SJSA1 (cell line): ENCODE results near the gene LAMA4. TPM values are rescaled to one million over a fixed set of nuclear protein-coding genes. Genes with fewer than 3 reads are reported as not detected.
A peak's percentile ranks its signal among the peaks of the same experiment; 100 is the strongest.
"Not testable (repeated sequence)": the region's sequence is repeated elsewhere in the genome, so short reads cannot be mapped to it uniquely, and the experiment has no call there.

Experiments used
- DNase-seq, 2 experiments: peaks; one replicate each; pipeline ENCODE4 v3.0.0-alpha.2; 2015 to 2020; ENCODE audit warnings: low spot score in 2 of 2, low read depth in 1 of 2
- H3K27ac ChIP-seq: fragments of 250-450 bp; sonication (Bioruptor Pico); 2 replicates; pipeline ENCODE4 v1.5.1; 2020; ENCODE audit warnings: mild to moderate bottlenecking, moderate library complexity
- H3K27me3 ChIP-seq: fragments of 250-450 bp; sonication (Bioruptor Pico); replicated peaks from 2 replicates; pipeline ENCODE4 v1.5.1; 2020; ENCODE audit warnings: mild to moderate bottlenecking, moderate library complexity
- H3K36me3 ChIP-seq: fragments of 250-450 bp; sonication (Bioruptor Pico); 2 replicates; pipeline ENCODE4 v1.5.1; 2020; ENCODE audit warnings: mild to moderate bottlenecking
- H3K4me1 ChIP-seq: fragments of 250-450 bp; sonication (Bioruptor Pico); replicated peaks from 2 replicates; pipeline ENCODE4 v1.6.1; 2021; ENCODE audit warnings: mild to moderate bottlenecking
- H3K4me3 ChIP-seq: fragments of 250-450 bp; sonication (Bioruptor Pico); 2 replicates; pipeline ENCODE4 v1.5.1; 2020; ENCODE audit warnings: mild to moderate bottlenecking
- H3K9me3 ChIP-seq: fragments of 250-450 bp; sonication (Bioruptor Pico); replicated peaks from 2 replicates; pipeline ENCODE4 v1.5.1; 2020; ENCODE audit warnings: mild to moderate bottlenecking
- total RNA-seq: library from RNA; depleted of rRNA; stranded (reverse); fragments of >200 nt; shearing (Covaris generic); gene quantifications from 2 replicates; pipeline ENCODE4 v1.2.3, GENCODE V29; 2014

Gene LAMA4
- total RNA-seq, 1 experiment from 2014 or later: 1.8 TPM

DNA sequence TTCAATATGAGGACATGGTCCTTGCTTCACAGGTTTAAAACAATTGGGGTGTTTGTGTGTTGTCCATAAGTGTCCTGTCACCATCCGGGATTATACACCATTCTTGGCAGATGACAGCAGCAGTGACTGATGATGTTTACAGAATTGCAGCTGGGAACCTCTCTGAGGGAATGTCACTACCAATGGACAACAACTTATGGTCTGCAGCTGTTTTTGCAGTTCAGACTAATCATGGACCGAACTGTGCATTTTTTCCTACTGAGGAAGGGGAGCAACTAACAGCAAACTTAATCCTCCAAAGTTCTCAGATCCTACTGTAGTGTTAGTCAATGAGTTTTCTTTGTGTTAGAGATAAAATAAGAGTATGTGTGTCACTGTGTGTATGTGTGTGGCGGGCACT is 140.9 kb downstream of the LAMA4 start:
- no peak for DNase-seq
- no peaks in the 10 kb centered on the region for H3K36me3 ChIP-seq
- H3K4me1 ChIP-seq: peaks cover 13% of the 10 kb centered on the region
- no peak overlapping the region for H3K4me3 ChIP-seq
- no peaks in the 10 kb centered on the region for H3K27me3 ChIP-seq
- H3K9me3 ChIP-seq: 0 out of 2 replicates have a peak, but pooled peaks cover 3% of the 10 kb centered on the region
- H3K27ac ChIP-seq: no peak overlapping the region

DNA sequence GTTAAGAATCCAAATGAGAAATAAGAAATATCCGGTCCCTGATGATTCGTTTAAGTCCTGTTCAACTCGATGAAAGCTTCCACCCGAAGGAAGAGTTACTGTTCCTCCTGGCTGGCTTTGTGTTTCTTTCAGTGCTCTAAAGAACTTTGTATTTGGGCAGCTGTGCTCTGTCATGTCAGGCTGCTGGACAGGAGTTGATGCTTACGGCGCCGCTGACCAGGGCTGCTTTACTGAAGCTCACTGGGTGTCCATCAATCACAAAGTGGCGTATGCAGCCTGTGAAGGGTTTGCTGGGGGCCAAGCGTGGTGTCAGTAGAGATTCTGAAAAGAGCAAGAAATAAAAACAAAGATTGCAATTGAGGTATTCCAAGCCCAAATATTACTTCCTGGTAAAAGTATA is 145.1 kb downstream of the LAMA4 start:
- no peak for DNase-seq

DNA sequence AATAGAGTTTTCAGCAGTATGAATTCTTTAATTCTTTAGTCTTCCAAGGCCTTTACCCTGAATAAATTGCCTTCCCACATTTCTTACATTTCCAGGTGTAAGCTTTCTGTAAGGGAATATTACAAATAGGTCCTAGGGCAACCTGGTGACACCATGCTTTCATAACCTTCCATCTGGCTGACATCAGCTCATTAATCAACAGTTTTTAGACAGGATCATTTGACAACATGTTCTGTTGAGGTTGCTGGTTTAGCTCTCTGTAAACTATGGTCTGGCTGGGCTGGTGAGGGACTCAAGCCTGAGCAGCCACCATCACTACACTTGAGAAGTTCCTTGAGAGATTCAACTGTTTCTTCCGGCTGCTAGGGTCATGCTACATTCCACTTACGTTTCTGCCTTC is 147.8 kb downstream of the LAMA4 start:
- Histone ChIP-seq H3K27ac (no peak overlapping the region), H3K4me1 (no peaks in the 10 kb centered on the region), H3K4me3 (no peak overlapping the region), H3K27me3 (no peaks in the 10 kb centered on the region), H3K9me3 (no peaks in the 10 kb centered on the region), H3K36me3 (no peaks in the 10 kb centered on the region)
- DNase-seq: no peak

More for the DNA sequence above, 145.1 kb downstream of the LAMA4 start:
- no peak overlapping the region for H3K4me3 ChIP-seq
- H3K27ac ChIP-seq: no peak overlapping the region
- H3K4me1 ChIP-seq: peaks cover 6% of the 10 kb centered on the region
- H3K9me3 ChIP-seq: 0 out of 2 replicates have a peak, but pooled peaks cover 3% of the 10 kb centered on the region
- H3K27me3 ChIP-seq: no peaks in the 10 kb centered on the region
- H3K36me3 ChIP-seq: no peaks in the 10 kb centered on the region

DNA sequence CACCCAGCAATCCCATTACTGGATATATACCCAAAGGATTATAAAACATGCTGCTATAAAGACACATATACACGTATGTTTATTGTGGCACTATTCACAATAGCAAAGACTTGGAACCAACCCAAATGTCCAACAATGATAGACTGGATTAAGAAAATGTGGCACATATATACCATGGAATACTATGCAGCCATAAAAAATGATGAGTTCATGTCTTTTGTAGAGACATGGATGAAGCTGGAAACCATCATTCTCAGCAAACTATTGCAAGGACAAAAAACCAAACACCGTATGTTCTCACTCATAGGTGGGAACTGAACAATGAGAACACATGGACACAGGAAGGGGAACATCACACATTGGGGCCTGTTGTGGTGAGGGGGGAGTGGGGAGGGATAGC is 148.3 kb downstream of the LAMA4 start:
- H3K27me3 ChIP-seq, H3K9me3 ChIP-seq: not testable (repeated sequence)

DNA sequence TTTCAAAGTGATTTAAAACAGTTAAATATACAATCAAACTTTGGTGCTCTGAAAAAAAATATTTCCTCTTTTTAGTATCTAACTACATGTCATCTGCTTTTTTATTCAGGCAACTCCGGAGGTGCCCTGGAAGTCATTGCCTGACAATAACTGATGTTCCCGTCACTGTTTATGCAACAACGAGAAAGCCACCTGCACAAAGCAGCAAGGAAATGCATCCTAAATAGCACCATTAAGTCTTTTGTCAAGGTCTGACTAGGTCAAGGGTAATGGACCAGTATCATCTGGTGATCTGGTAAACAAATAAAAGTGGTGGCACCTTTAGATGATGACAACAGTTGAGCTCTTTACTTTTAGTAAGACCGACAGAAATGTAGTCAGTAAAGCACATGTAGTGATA is 153.8 kb downstream of the LAMA4 start:
- Histone ChIP-seq H3K4me3 (no peak overlapping the region), H3K4me1 (no peaks in the 10 kb centered on the region), H3K9me3 (no peaks in the 10 kb centered on the region), H3K27me3 (no peaks in the 10 kb centered on the region), H3K36me3 (no peaks in the 10 kb centered on the region), H3K27ac (no peak overlapping the region)
- no peak for DNase-seq

More for the DNA sequence above, 148.3 kb downstream of the LAMA4 start:
- not testable (repeated sequence) for H3K4me3 ChIP-seq, H3K4me1 ChIP-seq, H3K36me3 ChIP-seq, DNase-seq, H3K27ac ChIP-seq

DNA sequence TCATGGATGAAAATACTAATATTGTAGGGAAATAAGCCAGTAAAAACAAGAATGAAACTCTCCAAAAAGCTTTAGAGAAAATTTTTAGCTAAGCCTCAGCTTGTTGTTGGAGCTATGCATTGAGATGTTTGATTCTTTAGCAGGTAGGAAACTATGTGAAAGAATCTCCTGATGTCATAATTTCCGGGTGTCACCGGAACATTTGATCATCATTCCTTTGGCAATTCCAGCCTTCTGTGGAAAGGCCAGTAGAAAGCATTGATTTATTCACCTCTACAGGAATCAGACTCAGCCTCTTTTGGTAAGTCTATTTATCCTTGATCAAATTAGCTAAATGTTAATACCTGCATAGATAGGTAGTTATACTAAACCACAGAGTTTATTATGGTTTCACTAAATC is 157.5 kb downstream of the LAMA4 start:
- H3K9me3 ChIP-seq: no peaks in the 10 kb centered on the region
- H3K27ac ChIP-seq: no peak overlapping the region
- DNase-seq: no peak
- H3K4me3 ChIP-seq: no peak overlapping the region
- no peaks in the 10 kb centered on the region for H3K4me1 ChIP-seq
- H3K36me3 ChIP-seq: no peaks in the 10 kb centered on the region
- no peaks in the 10 kb centered on the region for H3K27me3 ChIP-seq

DNA sequence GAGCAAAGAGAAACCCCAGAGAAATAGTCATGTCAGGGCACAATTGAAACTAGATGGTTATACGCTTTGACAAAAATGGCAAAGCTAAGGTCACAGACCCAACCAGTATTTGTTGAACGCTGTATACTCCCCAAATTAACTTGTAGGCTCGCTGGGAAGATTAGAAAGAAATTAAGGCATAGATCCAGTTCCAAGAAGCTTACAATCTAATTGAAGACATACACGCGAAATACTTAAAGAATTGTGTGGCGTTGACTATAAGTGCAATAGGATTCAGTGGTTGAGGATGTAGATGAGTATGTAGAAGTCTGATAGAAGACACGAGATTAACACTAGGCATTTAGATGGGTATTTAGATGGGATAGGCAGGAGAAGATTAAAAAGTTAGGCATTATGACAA is 166.5 kb downstream of the LAMA4 start:
- Histone ChIP-seq H3K36me3 (no peaks in the 10 kb centered on the region), H3K9me3 (no peaks in the 10 kb centered on the region), H3K27ac (peak overlapping the region; percentile 7; the same call in 1 of the 2 replicates), H3K4me3 (peak overlapping the region; percentile 59), H3K27me3 (no peaks in the 10 kb centered on the region), H3K4me1 (0 out of 2 replicates have a peak, but pooled peaks cover 3% of the 10 kb centered on the region)
- DNase-seq: no peak

DNA sequence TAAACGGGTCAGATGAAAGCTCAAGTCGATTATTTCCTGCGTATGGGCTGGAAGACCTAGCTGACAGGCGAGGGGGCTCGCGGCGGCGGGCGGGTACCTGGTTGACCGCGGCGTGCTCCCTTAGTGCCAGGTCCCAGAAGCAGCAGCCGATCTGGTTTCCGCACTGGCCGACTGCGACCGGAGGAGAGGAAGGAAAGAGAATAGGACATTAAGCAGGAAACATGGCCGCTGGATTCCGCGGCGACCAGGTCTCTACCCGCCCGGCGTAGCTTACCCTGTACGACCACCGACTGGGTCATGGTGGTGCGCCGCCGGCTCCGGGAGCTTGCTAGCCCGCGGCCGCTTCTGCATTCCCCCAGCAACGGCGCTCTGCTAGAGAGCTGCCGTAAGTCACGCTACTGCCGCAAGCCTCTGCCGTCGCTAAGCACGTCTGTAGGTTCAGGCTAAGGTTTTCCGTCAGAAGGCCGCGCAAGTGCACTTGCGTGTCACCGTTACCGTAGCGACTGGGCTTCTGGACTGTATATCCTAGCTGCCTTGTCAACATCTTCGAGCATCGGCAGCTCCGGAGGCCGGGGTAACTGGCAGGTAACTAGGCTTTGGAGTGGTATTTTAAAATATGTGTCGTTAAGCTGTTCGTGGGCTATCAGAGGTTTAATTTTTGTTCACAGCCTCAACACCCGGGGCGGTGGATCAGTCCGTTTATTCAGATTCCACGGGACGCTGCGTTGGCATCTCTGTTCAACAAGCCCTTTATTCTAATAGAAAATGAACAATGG is 167.0 kb downstream of the LAMA4 start, which contains the start of the genes FAM229B and TUBE1:
Gene FAM229B, plus strand, starts transcription at position 456 of the 776 bp plus-strand sequence. CDS start 11,693 bp downstream, outside the sequence.
Gene TUBE1, minus strand, starts transcription at position 347 of the 776 bp plus-strand sequence. Its CDS starts 48 bp downstream, at position 299.
- Histone ChIP-seq H3K4me3 (peak within 1 kb of the TSS; percentile 59), H3K9me3 (no peaks in the 10 kb centered on the region), H3K36me3 (no peaks in the 10 kb centered on the region), H3K4me1 (0 out of 2 replicates have a peak, but pooled peaks cover 3% of the 10 kb centered on the region), H3K27ac (peak within 1 kb of the TSS; percentile 7; the same call in 1 of the 2 replicates), H3K27me3 (no peaks in the 10 kb centered on the region)
- peak; percentile 85 to 92 for DNase-seq

DNA sequence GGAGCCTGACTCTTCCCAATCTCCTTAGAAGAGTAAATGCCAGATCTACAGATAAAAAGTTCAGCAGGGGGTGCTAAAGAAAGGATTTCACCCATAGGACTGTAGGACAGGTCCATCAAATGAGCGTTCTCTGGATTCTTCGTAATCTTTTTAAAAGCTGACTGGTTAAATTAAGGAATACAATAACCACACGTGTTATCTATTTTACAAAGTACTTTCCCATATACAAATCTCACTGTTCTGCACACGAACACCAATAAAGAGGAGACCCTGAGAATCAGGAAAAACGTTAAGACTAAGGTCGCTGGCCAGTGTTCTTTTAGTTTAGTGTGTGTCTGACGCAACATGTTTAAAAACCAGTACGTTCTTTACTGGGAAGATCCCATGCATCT is 167.6 kb downstream of the LAMA4 start:
- Histone ChIP-seq H3K36me3 (no peaks in the 10 kb centered on the region), H3K9me3 (no peaks in the 10 kb centered on the region), H3K27me3 (no peaks in the 10 kb centered on the region), H3K4me3 (peak overlapping the region; percentile 59), H3K4me1 (0 out of 2 replicates have a peak, but pooled peaks cover 3% of the 10 kb centered on the region), H3K27ac (no peak overlapping the region)
- peak in 1 of 2 experiments; percentile 67 for DNase-seq

DNA sequence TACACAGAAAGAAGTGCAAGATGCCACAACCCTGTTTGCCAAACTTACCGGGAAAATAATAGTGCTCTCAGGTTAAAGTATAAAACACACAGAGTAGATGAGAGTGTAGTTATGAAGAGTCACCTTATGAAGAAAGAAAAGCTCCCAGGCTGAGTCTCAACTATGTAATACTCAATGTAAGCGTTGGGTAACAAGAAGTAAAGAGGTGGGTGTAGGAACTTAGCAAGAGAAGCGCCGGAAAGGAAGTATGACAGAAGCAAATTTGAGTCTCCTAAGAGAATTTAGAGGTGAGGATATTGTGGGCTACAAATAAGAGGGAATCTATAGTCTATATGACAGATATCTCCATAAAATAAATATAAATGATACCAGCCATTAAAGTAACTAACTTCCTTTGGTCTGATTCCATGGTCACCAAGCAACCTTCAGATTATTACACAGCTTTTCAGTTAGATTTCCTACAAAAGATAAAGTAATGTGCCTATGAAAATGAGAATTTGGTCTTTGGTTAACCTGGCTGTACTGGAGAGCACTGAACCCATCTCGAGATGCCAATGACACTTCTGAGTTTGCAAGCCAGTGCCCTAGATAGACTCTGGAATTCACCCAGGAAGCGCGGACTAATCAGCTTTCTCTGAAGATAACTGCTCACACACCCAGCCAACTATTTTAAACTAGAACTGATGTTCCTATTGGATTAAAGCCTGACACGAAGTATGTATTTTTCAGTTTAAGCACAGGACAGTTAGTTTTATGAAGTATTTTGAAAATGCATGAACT is 168.9 kb downstream of the LAMA4 start:
- no peak overlapping the region for H3K27ac ChIP-seq
- no peaks in the 10 kb centered on the region for H3K27me3 ChIP-seq
- H3K9me3 ChIP-seq: no peaks in the 10 kb centered on the region
- no peak for DNase-seq
- 0 out of 2 replicates have a peak, but pooled peaks cover 3% of the 10 kb centered on the region for H3K4me1 ChIP-seq
- H3K36me3 ChIP-seq: peaks cover under 1% of the 10 kb centered on the region; the same call in 1 of the 2 replicates
- no peak overlapping the region for H3K4me3 ChIP-seq

DNA sequence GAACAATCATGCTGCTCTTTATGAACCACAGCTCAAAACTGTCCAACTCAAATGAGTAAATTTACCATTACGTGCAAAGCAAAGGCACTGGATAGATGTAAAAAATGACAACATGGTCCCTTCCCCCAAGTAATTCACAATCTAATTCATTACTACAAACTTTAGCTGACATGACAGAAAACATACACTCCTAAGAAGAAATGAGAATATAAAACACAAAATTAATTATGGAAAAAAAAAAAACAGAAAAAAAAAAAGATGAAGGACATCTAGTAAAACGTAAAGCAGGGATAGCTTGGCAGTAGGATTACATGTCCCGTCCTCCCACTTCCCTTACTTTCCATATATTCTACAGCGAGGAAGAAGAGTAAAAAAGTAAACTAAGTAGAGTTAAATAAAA is 172.8 kb downstream of the LAMA4 start:
- Histone ChIP-seq H3K4me1 (no peaks in the 10 kb centered on the region), H3K4me3 (no peak overlapping the region), H3K27ac (no peak overlapping the region), H3K36me3 (peaks cover 7% of the 10 kb centered on the region; the same call in 1 of the 2 replicates), H3K9me3 (no peaks in the 10 kb centered on the region), H3K27me3 (no peaks in the 10 kb centered on the region)
- DNase-seq: no peak

DNA sequence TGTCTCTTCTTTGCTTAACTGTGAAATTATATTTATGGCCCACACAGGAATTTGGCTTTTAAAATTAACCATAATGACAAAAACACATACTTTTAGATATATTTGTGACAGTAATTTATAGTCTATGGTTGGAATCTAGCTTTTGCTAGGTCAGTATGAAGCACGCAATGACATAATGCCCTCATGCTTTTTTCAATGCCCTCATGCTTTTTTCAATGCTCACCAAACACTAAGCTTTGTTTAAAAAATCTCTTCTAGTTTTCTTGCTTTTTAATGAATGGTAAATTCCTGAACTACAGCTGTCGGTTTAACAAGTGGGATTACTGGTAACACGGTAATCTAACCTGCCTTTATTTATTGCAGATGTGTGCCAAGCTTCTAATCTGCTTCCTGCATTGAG is 187.8 kb downstream of the LAMA4 start:
- Histone ChIP-seq H3K36me3 (no peaks in the 10 kb centered on the region), H3K27ac (no peak overlapping the region), H3K4me1 (no peaks in the 10 kb centered on the region), H3K4me3 (no peak overlapping the region), H3K27me3 (no peaks in the 10 kb centered on the region), H3K9me3 (no peaks in the 10 kb centered on the region)
- DNase-seq: no peak

DNA sequence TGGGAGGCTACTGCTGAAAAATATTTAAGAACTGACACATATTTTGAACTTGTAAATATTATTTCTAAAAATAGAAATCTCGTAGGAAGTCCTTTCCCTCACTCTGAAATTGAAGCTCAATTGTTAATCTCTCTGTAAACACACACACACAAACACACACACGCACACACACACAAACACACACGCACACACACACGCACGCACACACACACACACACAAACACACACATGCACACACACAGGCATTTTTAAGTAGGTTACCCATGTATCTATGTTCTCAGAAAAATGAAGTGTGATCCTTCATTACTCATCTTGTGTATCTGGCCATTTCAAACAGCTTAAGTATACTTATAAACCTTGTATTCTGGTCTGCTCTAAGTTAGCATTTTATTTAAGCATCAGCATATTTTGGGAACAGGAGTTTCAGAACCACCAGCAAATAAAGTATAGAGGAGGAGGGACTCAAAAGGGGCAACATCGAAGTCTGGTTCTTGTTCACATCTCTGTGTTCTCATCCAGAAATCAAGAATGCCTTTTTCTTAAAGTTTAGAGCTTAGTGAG is 188.9 kb downstream of the LAMA4 start:
- Histone ChIP-seq H3K4me3 (no peak overlapping the region), H3K27ac (no peak overlapping the region), H3K9me3 (no peaks in the 10 kb centered on the region), H3K4me1 (no peaks in the 10 kb centered on the region), H3K36me3 (no peaks in the 10 kb centered on the region), H3K27me3 (no peaks in the 10 kb centered on the region)
- DNase-seq: no peak
